ENCODE results near the gene UBE2K. TPM values are rescaled to one million over a fixed set of nuclear protein-coding genes. Genes with fewer than 3 reads are reported as not detected.

Gene UBE2K
- total RNA-seq, 1 experiment from 2014 or later: 151 TPM

- H3K9me3 ChIP-seq (ENCODE audit: control insufficient read depth, low read depth, low read length): no peaks in the 10 kb centered on the region
- H2BK20ac ChIP-seq (ENCODE audit: low read depth, low read length, poor library complexity, severe bottlenecking): no peak overlapping the region
- no peaks in the 10 kb centered on the region for H4K20me1 ChIP-seq (ENCODE audit: control insufficient read depth, insufficient read depth, insufficient read length)
- no peaks in the 10 kb centered on the region for H3K27me3 ChIP-seq (ENCODE audit: insufficient read depth, low read length)
- no peak overlapping the region for H2AK5ac ChIP-seq (ENCODE audit: insufficient read length, low read length)
- H3K27ac ChIP-seq (ENCODE audit: insufficient read length, low read depth, low read length): no peak overlapping the region
- H3K9ac ChIP-seq (ENCODE audit: extremely low read depth, insufficient read length, low read length): no peak overlapping the region
- no peak overlapping the region for H3K14ac ChIP-seq (ENCODE audit: insufficient read depth, low read length)
- H2BK15ac ChIP-seq (ENCODE audit: low read depth, low read length): no peak overlapping the region
- H2BK5ac ChIP-seq (ENCODE audit: insufficient read length, low read length): no peak overlapping the region
- Mint-ChIP-seq H3K27ac (no peak overlapping the region), H3K4me3 (no peak overlapping the region), H3K36me3 (ENCODE audit: insufficient read depth in 1 of 3, low read depth in 3 of 3) (peaks cover 8 to 52% (median 52%) of the 10 kb centered on the region in 3 experiments; a peak in 6 of 7 replicates), H3K27me3 (ENCODE audit: low read depth) (no peaks in the 10 kb centered on the region), H3K4me1 (no peaks in the 10 kb centered on the region), H3K9me3 (no peaks in the 10 kb centered on the region)
- no peak overlapping the region for H3K56ac ChIP-seq (ENCODE audit: insufficient read length, low read depth, low read length)
- no peak overlapping the region for H2BK120ac ChIP-seq (ENCODE audit: low read depth, low read length, poor library complexity, severe bottlenecking)
- no peak overlapping the region for H2BK12ac ChIP-seq (ENCODE audit: insufficient read length, low read depth, low read length)
- no peak overlapping the region for H3T11ph ChIP-seq (ENCODE audit: low read length)
- no peak overlapping the region for H3K18ac ChIP-seq (ENCODE audit: insufficient read length, low read depth, low read length)
- no peak overlapping the region for H3K4me2 ChIP-seq (ENCODE audit: insufficient read depth, insufficient read length, low read length)
- H4K8ac ChIP-seq (replicated peaks; ENCODE audit: insufficient read length, low read depth, low read length): no peak overlapping the region
- TF ChIP-seq, protein P1, sequence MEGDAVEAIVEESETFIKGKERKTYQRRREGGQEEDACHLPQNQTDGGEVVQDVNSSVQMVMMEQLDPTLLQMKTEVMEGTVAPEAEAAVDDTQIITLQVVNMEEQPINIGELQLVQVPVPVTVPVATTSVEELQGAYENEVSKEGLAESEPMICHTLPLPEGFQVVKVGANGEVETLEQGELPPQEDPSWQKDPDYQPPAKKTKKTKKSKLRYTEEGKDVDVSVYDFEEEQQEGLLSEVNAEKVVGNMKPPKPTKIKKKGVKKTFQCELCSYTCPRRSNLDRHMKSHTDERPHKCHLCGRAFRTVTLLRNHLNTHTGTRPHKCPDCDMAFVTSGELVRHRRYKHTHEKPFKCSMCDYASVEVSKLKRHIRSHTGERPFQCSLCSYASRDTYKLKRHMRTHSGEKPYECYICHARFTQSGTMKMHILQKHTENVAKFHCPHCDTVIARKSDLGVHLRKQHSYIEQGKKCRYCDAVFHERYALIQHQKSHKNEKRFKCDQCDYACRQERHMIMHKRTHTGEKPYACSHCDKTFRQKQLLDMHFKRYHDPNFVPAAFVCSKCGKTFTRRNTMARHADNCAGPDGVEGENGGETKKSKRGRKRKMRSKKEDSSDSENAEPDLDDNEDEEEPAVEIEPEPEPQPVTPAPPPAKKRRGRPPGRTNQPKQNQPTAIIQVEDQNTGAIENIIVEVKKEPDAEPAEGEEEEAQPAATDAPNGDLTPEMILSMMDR (conservative IDR thresholded peaks at IDR 0.05): no peak
- no peaks in the 10 kb centered on the region for H3K23me2 ChIP-seq (ENCODE audit: insufficient read length, low read depth, low read length, poor library complexity, severe bottlenecking)
- H3K4ac ChIP-seq (ENCODE audit: low read depth, low read length): no peak overlapping the region
- WGBS (ENCODE audit: extremely low coverage, insufficient read length, low lambda C conversion rate): no CpG with 5 or more reads among the region's 1 CpG
- no peak overlapping the region for H4K5ac ChIP-seq (ENCODE audit: insufficient read length, low read depth, low read length)
- no peaks in the 10 kb centered on the region; the same call in 1 of the 2 replicates for H3K79me2 ChIP-seq (ENCODE audit: insufficient read depth, low read length)
- no peak for DNase-seq
- no peak overlapping the region for H4K91ac ChIP-seq (ENCODE audit: insufficient read length, low read depth, low read length)
- no peak overlapping the region for H3K23ac ChIP-seq (ENCODE audit: insufficient read length, low read depth, low read length)
- H2AFZ ChIP-seq (ENCODE audit: low read length): no peak overlapping the region
- H3K4me1 ChIP-seq (ENCODE audit: insufficient read depth, low read length): no peaks in the 10 kb centered on the region
- H3K79me1 ChIP-seq (ENCODE audit: insufficient read depth, low read depth, low read length, poor library complexity, severe bottlenecking): peaks cover 6% of the 10 kb centered on the region
These were observed 48.0 kb downstream of the UBE2K start for GRCh38 chr4:39745920-39746319.

Data from H9 (cell line).